ENCODE measurements around the gene PDE3B.
"Not testable (repeated sequence)": the region's sequence is repeated elsewhere in the genome, so short reads cannot be mapped to it uniquely, and the experiment has no call there.

Gene PDE3B

GRCh38 chr11:14619603-14620531, 23.7 kb upstream of the PDE3B start:
- Histone ChIP-seq H3K36me3 (ENCODE audit: control insufficient read depth in 2 of 2, insufficient read depth in 2 of 2, low read length in 2 of 2) (no peaks in the 10 kb centered on the region), H3K4me1 (ENCODE audit: control insufficient read depth in 2 of 2, insufficient read depth in 2 of 2, low read length in 2 of 2) (peaks cover 6 to 22% of the 10 kb centered on the region in 2 donors), H3K27ac (ENCODE audit: low read depth in 2 of 2, low read length in 2 of 2) (peak overlapping the region in 1 of 2 donors; percentile 32), H3K27me3 (ENCODE audit: control insufficient read depth in 2 of 2, insufficient read depth in 2 of 2, low read length in 2 of 2) (no peaks in the 10 kb centered on the region), H3K9ac (ENCODE audit: low read depth in 1 of 2, low read length in 2 of 2) (no peak overlapping the region), H3K4me3 (ENCODE audit: low read length in 2 of 2) (no peak overlapping the region), H3K9me3 (ENCODE audit: control insufficient read depth in 2 of 2, low read length in 2 of 2) (no peaks in the 10 kb centered on the region)

- Histone ChIP-seq H3K4me1 (ENCODE audit: control insufficient read depth in 2 of 2, insufficient read depth in 2 of 2, low read length in 2 of 2) (peaks cover 6 to 26% of the 10 kb centered on the region in 2 donors), H3K27me3 (ENCODE audit: control insufficient read depth in 2 of 2, insufficient read depth in 2 of 2, low read length in 2 of 2) (no peaks in the 10 kb centered on the region), H3K36me3 (ENCODE audit: control insufficient read depth in 2 of 2, insufficient read depth in 2 of 2, low read length in 2 of 2) (no peaks in the 10 kb centered on the region), H3K9me3 (ENCODE audit: control insufficient read depth in 2 of 2, low read length in 2 of 2) (no peaks in the 10 kb centered on the region), H3K27ac (ENCODE audit: low read depth in 2 of 2, low read length in 2 of 2) (no peak overlapping the region), H3K9ac (ENCODE audit: low read depth in 1 of 2, low read length in 2 of 2) (no peak overlapping the region), H3K4me3 (ENCODE audit: low read length in 2 of 2) (no peak overlapping the region)
These were observed 21.2 kb upstream of the PDE3B start for GRCh38 chr11:14622223-14622954.

- Histone ChIP-seq H3K9ac (ENCODE audit: low read depth in 1 of 2, low read length in 2 of 2) (no peak overlapping the region), H3K27me3 (ENCODE audit: control insufficient read depth in 2 of 2, insufficient read depth in 2 of 2, low read length in 2 of 2) (no peaks in the 10 kb centered on the region), H3K27ac (ENCODE audit: low read depth in 2 of 2, low read length in 2 of 2) (no peak overlapping the region), H3K36me3 (ENCODE audit: control insufficient read depth in 2 of 2, insufficient read depth in 2 of 2, low read length in 2 of 2) (no peaks in the 10 kb centered on the region), H3K9me3 (ENCODE audit: control insufficient read depth in 2 of 2, low read length in 2 of 2) (no peaks in the 10 kb centered on the region), H3K4me3 (ENCODE audit: low read length in 2 of 2) (no peak overlapping the region), H3K4me1 (ENCODE audit: control insufficient read depth in 2 of 2, insufficient read depth in 2 of 2, low read length in 2 of 2) (peaks cover 3 to 22% of the 10 kb centered on the region in 2 donors)
These were observed 20.6 kb upstream of the PDE3B start for GRCh38 chr11:14623036-14623435.

GRCh38 chr11:14625586-14626205, 17.9 kb upstream of the PDE3B start:
- H3K27ac ChIP-seq (ENCODE audit: low read depth in 2 of 2, low read length in 2 of 2), result peak overlapping the region in 1 of 2 donors; percentile 45

GRCh38 chr11:14626650-14627049, 17.0 kb upstream of the PDE3B start:
- H3K9me3 ChIP-seq (ENCODE audit: control insufficient read depth in 2 of 2, low read length in 2 of 2), result no peaks in the 10 kb centered on the region
- H3K27ac ChIP-seq (ENCODE audit: low read depth in 2 of 2, low read length in 2 of 2), result no peak overlapping the region
- H3K4me1 ChIP-seq (ENCODE audit: control insufficient read depth in 2 of 2, insufficient read depth in 2 of 2, low read length in 2 of 2), result peaks cover 0 to 4% of the 10 kb centered on the region in 2 donors
- H3K36me3 ChIP-seq (ENCODE audit: control insufficient read depth in 2 of 2, insufficient read depth in 2 of 2, low read length in 2 of 2), result no peaks in the 10 kb centered on the region
- H3K27me3 ChIP-seq (ENCODE audit: control insufficient read depth in 2 of 2, insufficient read depth in 2 of 2, low read length in 2 of 2), result no peaks in the 10 kb centered on the region
- no peak overlapping the region for H3K9ac ChIP-seq (ENCODE audit: low read depth in 1 of 2, low read length in 2 of 2)
- H3K4me3 ChIP-seq (ENCODE audit: low read length in 2 of 2), result no peak overlapping the region

More at GRCh38 chr11:14625586-14626205, 17.9 kb upstream of the PDE3B start:
- H3K9ac ChIP-seq (ENCODE audit: low read depth in 1 of 2, low read length in 2 of 2), result no peak overlapping the region
- peaks cover 0 to 5% of the 10 kb centered on the region in 2 donors for H3K4me1 ChIP-seq (ENCODE audit: control insufficient read depth in 2 of 2, insufficient read depth in 2 of 2, low read length in 2 of 2)
- no peaks in the 10 kb centered on the region for H3K27me3 ChIP-seq (ENCODE audit: control insufficient read depth in 2 of 2, insufficient read depth in 2 of 2, low read length in 2 of 2)
- H3K4me3 ChIP-seq (ENCODE audit: low read length in 2 of 2), result no peak overlapping the region
- H3K9me3 ChIP-seq (ENCODE audit: control insufficient read depth in 2 of 2, low read length in 2 of 2), result no peaks in the 10 kb centered on the region
- no peaks in the 10 kb centered on the region for H3K36me3 ChIP-seq (ENCODE audit: control insufficient read depth in 2 of 2, insufficient read depth in 2 of 2, low read length in 2 of 2)

GRCh38 chr11:14633506-14634224, 9.9 kb upstream of the PDE3B start:
- Histone ChIP-seq H3K27ac (ENCODE audit: low read depth in 2 of 2, low read length in 2 of 2) (peak overlapping the region in 1 of 2 donors; percentile 52), H3K4me1 (ENCODE audit: control insufficient read depth in 2 of 2, insufficient read depth in 2 of 2, low read length in 2 of 2) (peaks cover 12 to 19% of the 10 kb centered on the region in 2 donors), H3K4me3 (ENCODE audit: low read length in 2 of 2) (peak overlapping the region; percentile 48 to 56)
- H3K36me3 ChIP-seq (ENCODE audit: control insufficient read depth in 2 of 2, insufficient read depth in 2 of 2, low read length in 2 of 2); H3K9me3 ChIP-seq (ENCODE audit: control insufficient read depth in 2 of 2, low read length in 2 of 2); H3K9ac ChIP-seq (ENCODE audit: low read depth in 1 of 2, low read length in 2 of 2); H3K27me3 ChIP-seq (ENCODE audit: control insufficient read depth in 2 of 2, insufficient read depth in 2 of 2, low read length in 2 of 2): not testable (repeated sequence)

GRCh38 chr11:14634813-14635212, 8.8 kb upstream of the PDE3B start:
- H3K36me3 ChIP-seq (ENCODE audit: control insufficient read depth in 2 of 2, insufficient read depth in 2 of 2, low read length in 2 of 2), result no peaks in the 10 kb centered on the region
- no peak overlapping the region for H3K9ac ChIP-seq (ENCODE audit: low read depth in 1 of 2, low read length in 2 of 2)
- H3K4me3 ChIP-seq (ENCODE audit: low read length in 2 of 2), result no peak overlapping the region
- no peaks in the 10 kb centered on the region for H3K27me3 ChIP-seq (ENCODE audit: control insufficient read depth in 2 of 2, insufficient read depth in 2 of 2, low read length in 2 of 2)
- H3K4me1 ChIP-seq (ENCODE audit: control insufficient read depth in 2 of 2, insufficient read depth in 2 of 2, low read length in 2 of 2), result peaks cover 12 to 19% of the 10 kb centered on the region in 2 donors
- H3K27ac ChIP-seq (ENCODE audit: low read depth in 2 of 2, low read length in 2 of 2), result peak overlapping the region; percentile 15 to 52
- no peaks in the 10 kb centered on the region for H3K9me3 ChIP-seq (ENCODE audit: control insufficient read depth in 2 of 2, low read length in 2 of 2)

- Histone ChIP-seq H3K4me3 (ENCODE audit: low read length in 2 of 2) (no peak overlapping the region), H3K27ac (ENCODE audit: low read depth in 2 of 2, low read length in 2 of 2) (peak overlapping the region in 1 of 2 donors; percentile 52), H3K36me3 (ENCODE audit: control insufficient read depth in 2 of 2, insufficient read depth in 2 of 2, low read length in 2 of 2) (no peaks in the 10 kb centered on the region), H3K9me3 (ENCODE audit: control insufficient read depth in 2 of 2, low read length in 2 of 2) (no peaks in the 10 kb centered on the region), H3K4me1 (ENCODE audit: control insufficient read depth in 2 of 2, insufficient read depth in 2 of 2, low read length in 2 of 2) (peaks cover 12 to 19% of the 10 kb centered on the region in 2 donors), H3K27me3 (ENCODE audit: control insufficient read depth in 2 of 2, insufficient read depth in 2 of 2, low read length in 2 of 2) (no peaks in the 10 kb centered on the region), H3K9ac (ENCODE audit: low read depth in 1 of 2, low read length in 2 of 2) (no peak overlapping the region)
These were observed 8.1 kb upstream of the PDE3B start for GRCh38 chr11:14635546-14635945.

- peaks cover 12 to 19% of the 10 kb centered on the region in 2 donors for H3K4me1 ChIP-seq (ENCODE audit: control insufficient read depth in 2 of 2, insufficient read depth in 2 of 2, low read length in 2 of 2)
- no peak overlapping the region for H3K4me3 ChIP-seq (ENCODE audit: low read length in 2 of 2)
- no peaks in the 10 kb centered on the region for H3K36me3 ChIP-seq (ENCODE audit: control insufficient read depth in 2 of 2, insufficient read depth in 2 of 2, low read length in 2 of 2)
- no peaks in the 10 kb centered on the region for H3K9me3 ChIP-seq (ENCODE audit: control insufficient read depth in 2 of 2, low read length in 2 of 2)
- H3K27me3 ChIP-seq (ENCODE audit: control insufficient read depth in 2 of 2, insufficient read depth in 2 of 2, low read length in 2 of 2), result no peaks in the 10 kb centered on the region
- peak overlapping the region in 1 of 2 donors; percentile 20 for H3K27ac ChIP-seq (ENCODE audit: low read depth in 2 of 2, low read length in 2 of 2)
- no peak overlapping the region for H3K9ac ChIP-seq (ENCODE audit: low read depth in 1 of 2, low read length in 2 of 2)
These were observed 7.5 kb upstream of the PDE3B start for GRCh38 chr11:14636119-14636518.
